Endothelial cell of umbilical vein (primary cell): ENCODE results near the gene ENTPD7. TPM values are rescaled to one million over a fixed set of nuclear protein-coding genes. Genes with fewer than 3 reads are reported as not detected.
A peak's percentile ranks its signal among the peaks of the same experiment; 100 is the strongest.

Experiments used
- BruUV-seq: library from RNA; stranded (reverse); fragments of 400-500 nt; replicated peaks from 2 replicates; lab custom pipeline; 2021; lab: Mats Ljungman, UMichigan
- CTCF ChIA-PET: fragments of 300-600, 350-600 bp; sonication (Branson Sonifier 250); formaldehyde crosslinking; loops from one replicate; lab custom pipeline; 2021; ENCODE audit warnings: antibody characterized with exemption, inconsistent platforms; lab: Charles Lee
- POLR2A ChIA-PET: fragments of 300-600, 350-600 bp; sonication (Branson Sonifier 250); formaldehyde crosslinking; loops from one replicate; lab custom pipeline; 2021; ENCODE audit warnings: antibody characterized with exemption, inconsistent platforms; lab: Charles Lee
- DNase-seq: peaks from one replicate; pipeline ENCODE4 v3.0.0-alpha.2; 2011; ENCODE audit warnings: low read depth, low spot score
- FAIRE-seq: peaks from 2 replicates; lab custom pipeline; 2011; peaks lifted over from hg19 to GRCh38; lab: Jason Lieb, UNC
- H2AFZ ChIP-seq: 2 replicates; pipeline ENCODE4 v1.6.0; 2012; ENCODE audit warnings: low read depth, low read length, control low read depth, inconsistent platforms
- H3K27ac ChIP-seq: 2 replicates; pipeline ENCODE4 v1.5.1; 2011; ENCODE audit warnings: low read depth, mild to moderate bottlenecking, control low read depth, low read length, moderate library complexity; ENCODE audit not compliant: insufficient read depth
- H3K27me3 ChIP-seq, 2 experiments: 2 replicates each; pipeline versions ENCODE4 v1.6.0 to v1.6.1; 2011; ENCODE audit warnings: low read length in 2 of 2, mixed read lengths in 1 of 2; ENCODE audit not compliant: control insufficient read depth in 2 of 2, insufficient read depth in 2 of 2
- H3K36me3 ChIP-seq, 2 experiments: 2 replicates in 1 of 2; 3 replicates in 1 of 2; pipeline ENCODE4 v1.5.1; 2011; ENCODE audit warnings: low read length in 2 of 2, mild to moderate bottlenecking in 1 of 2, moderate library complexity in 1 of 2; ENCODE audit not compliant: control insufficient read depth in 2 of 2, insufficient read depth in 2 of 2; ENCODE audit errors: extremely low read depth in 1 of 2
- H3K4me1 ChIP-seq: 3 replicates; pipeline ENCODE4 v1.5.1; 2011; ENCODE audit warnings: mild to moderate bottlenecking, low read length; ENCODE audit not compliant: control insufficient read depth, insufficient read depth; ENCODE audit errors: extremely low read depth
- H3K4me2 ChIP-seq: 2 replicates; pipeline ENCODE4 v1.6.1; 2011; ENCODE audit warnings: low read length, control low read depth, mixed read lengths; ENCODE audit not compliant: insufficient read depth
- H3K4me3 ChIP-seq, 3 experiments: fragments of 200-600 bp in 1 of 3; sonication (generic), shearing (Covaris generic) in 1 of 3; replicated peaks in 1 of 3; 2 replicates each; pipeline ENCODE4 v1.5.1; 2011 to 2016; ENCODE audit warnings: control low read depth in 3 of 3, low read length in 3 of 3, mild to moderate bottlenecking in 2 of 3, inconsistent platforms in 1 of 3, low read depth in 1 of 3, moderate library complexity in 1 of 3; ENCODE audit not compliant: insufficient read depth in 1 of 3
- H3K79me2 ChIP-seq: 2 replicates; pipeline ENCODE4 v1.6.0; 2012; ENCODE audit warnings: low read length, inconsistent platforms; ENCODE audit not compliant: control insufficient read depth, insufficient read depth
- H3K9ac ChIP-seq: replicated peaks from 2 replicates; pipeline ENCODE3; 2011; ENCODE audit warnings: low read length, control low read depth; ENCODE audit not compliant: insufficient read depth; ENCODE audit errors: extremely low read depth
- H3K9me1 ChIP-seq: replicated peaks from 3 replicates; pipeline ENCODE4 v1.6.0; 2011; ENCODE audit warnings: mild to moderate bottlenecking, low read length; ENCODE audit not compliant: control insufficient read depth, insufficient read depth; ENCODE audit errors: extremely low read depth
- H3K9me3 ChIP-seq: replicated peaks from 2 replicates; pipeline ENCODE4 v1.5.1; 2012; ENCODE audit warnings: low read length, inconsistent platforms; ENCODE audit not compliant: control insufficient read depth, insufficient read depth
- H4K20me1 ChIP-seq: replicated peaks from 2 replicates; pipeline ENCODE3; 2011; ENCODE audit warnings: mild to moderate bottlenecking, low read length; ENCODE audit not compliant: control insufficient read depth, insufficient read depth; ENCODE audit errors: extremely low read depth
- CTCF ChIP-seq, 2 donors: IDR thresholded peaks; 1 replicate in 1 of 2; 2 replicates in 1 of 2; pipeline ENCODE4 v1.5.1; 2011; ENCODE audit warnings: low read length in 2 of 2, mild to moderate bottlenecking in 2 of 2, moderate library complexity in 2 of 2, control low read depth in 1 of 2, inconsistent platforms in 1 of 2, low read depth in 1 of 2; ENCODE audit not compliant: insufficient read depth in 1 of 2; ENCODE audit errors: extremely low read depth in 1 of 2
- EZH2 ChIP-seq: IDR thresholded peaks from 2 replicates; pipeline ENCODE4 v1.6.1; 2012; ENCODE audit warnings: borderline replicate concordance, low read depth, mild to moderate bottlenecking, moderate library complexity, low read length, inconsistent platforms; ENCODE audit not compliant: severe bottlenecking
- FOS ChIP-seq: IDR thresholded peaks from 2 replicates; pipeline ENCODE4 v1.6.1; 2011; ENCODE audit warnings: mild to moderate bottlenecking, low read length, moderate library complexity, borderline replicate concordance; ENCODE audit not compliant: insufficient read depth
- GATA2 ChIP-seq: IDR thresholded peaks from 2 replicates; pipeline ENCODE4 v1.7.0; 2011; ENCODE audit warnings: low read depth, mild to moderate bottlenecking, moderate library complexity, mixed read lengths, low read length; ENCODE audit not compliant: insufficient read length, insufficient read depth
- JUN ChIP-seq: IDR thresholded peaks from 2 replicates; pipeline ENCODE4 v1.6.1; 2011; ENCODE audit warnings: borderline replicate concordance, low read depth; ENCODE audit not compliant: insufficient read length, insufficient read depth
- MAX ChIP-seq: IDR thresholded peaks from 2 replicates; pipeline ENCODE4 v1.6.1; 2011; ENCODE audit not compliant: insufficient read depth, insufficient read length
- MYC ChIP-seq: IDR thresholded peaks from one replicate; pipeline ENCODE4 v1.6.1; 2011; ENCODE audit warnings: mild to moderate bottlenecking, low read depth, low read length
- POLR2A ChIP-seq: IDR thresholded peaks from 2 replicates; pipeline ENCODE4 v1.6.1; 2012; ENCODE audit warnings: low read depth, mild to moderate bottlenecking, control low read depth, low read length
- POLR2AphosphoS5 ChIP-seq: IDR thresholded peaks from 2 replicates; pipeline ENCODE4 v1.6.1; 2012; ENCODE audit warnings: low read depth, mild to moderate bottlenecking, control low read depth, low read length, moderate library complexity; ENCODE audit not compliant: insufficient read depth
- dilution Hi-C: fragments of 300-500 bp; cut with MboI; formaldehyde crosslinking; loops from one replicate; pipeline ENCODE4 v1.15.0; 2019; ENCODE audit warnings: low sequenced_read_pairs; ENCODE audit not compliant: extremely low pct_ligation_motif_present
- intact Hi-C: fragments of 100-400 bp; cut with micrococcal nuclease; formaldehyde crosslinking; loops from one replicate; pipeline ENCODE4 v1.10.0; 2022
- polyA plus RNA-seq, 4 experiments: library from polyadenylated mRNA; depleted of rRNA in 3 of 4; stranded (reverse) in 3 of 4; unstranded in 1 of 4; fragments of >200 nt; gene quantifications; 2 replicates each; pipeline versions ENCODE4 v1.2.1 to v1.2.3, GENCODE V29; 2011 to 2012; ENCODE audit warnings: missing spikeins in 1 of 4
- total RNA-seq: library from RNA; stranded (reverse); gene quantifications from 2 replicates; pipeline ENCODE4 v1.2.3, GENCODE V29; 2021

The ENTPD7 gene
- total and polyA plus RNA-seq, 2 donors (not counting 3 experiments of a cell fraction or from before 2014, with no cell fraction given), result 10.1 to 20.6 TPM

DNA sequence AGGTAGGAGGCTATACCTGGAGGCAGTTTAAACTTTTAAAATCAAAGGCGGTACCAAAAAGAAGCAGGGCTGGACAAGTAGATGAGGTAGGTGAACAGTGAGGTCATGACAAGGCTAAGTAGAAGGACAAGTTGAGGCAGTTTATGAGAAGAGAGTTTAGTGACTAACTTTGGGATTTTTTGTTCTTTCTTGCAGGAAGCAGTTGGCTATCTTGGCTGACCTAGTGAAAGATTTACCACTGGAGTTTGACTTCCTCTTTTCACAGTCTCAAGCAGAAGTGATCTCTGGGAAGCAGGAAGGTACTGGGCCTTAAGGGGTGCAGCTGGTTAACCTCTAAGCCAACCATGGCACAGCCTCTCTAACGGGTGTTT, 26.3 kb downstream of the ENTPD7 start:
- Histone ChIP-seq H3K36me3 (peaks cover 0 to 3% of the 10 kb centered on the region in 2 experiments), H3K79me2 (no peaks in the 10 kb centered on the region), H3K9ac (no peak overlapping the region), H3K9me3 (no peaks in the 10 kb centered on the region), H3K27ac (no peak overlapping the region), H2AFZ (no peak overlapping the region), H4K20me1 (no peaks in the 10 kb centered on the region), H3K27me3 (no peaks in the 10 kb centered on the region), H3K4me2 (no peak overlapping the region), H3K4me1 (no peaks in the 10 kb centered on the region), H3K4me3 (no peak overlapping the region), H3K9me1 (no peaks in the 10 kb centered on the region)
- POLR2A ChIA-PET, result no interaction called here
- DNase-seq (peak; percentile 33), FAIRE-seq (no peak)
- dilution Hi-C loops, result no loop called here
- intact Hi-C loops, result no loop called here
- no TSS peak for BruUV-seq
- no peak for TF ChIP-seq FOS
- no peak for TF ChIP-seq POLR2AphosphoS5
- no peak for TF ChIP-seq GATA2
- TF ChIP-seq POLR2A, result no peak
- TF ChIP-seq MAX, result no peak
- no peak for TF ChIP-seq CTCF (IDR thresholded peaks at IDR 0.05; ENCODE audit: extremely low read depth in 1 of 2, insufficient read depth in 1 of 2, low read depth in 1 of 2, low read length in 2 of 2)
- no peak for TF ChIP-seq JUN
- TF ChIP-seq MYC, result no peak
- TF ChIP-seq EZH2, result no peak
- CTCF ChIA-PET, result no interaction called here
